ENCODE data around the gene CRYL1.

CRYL1 gene

GRCh38 chr13:20553311-20553710, 27.7 kb upstream of the CRYL1 start:
- no peak overlapping the region for H3K4me3 ChIP-seq (ENCODE audit: low read depth, low read length)
- H2AFZ ChIP-seq = no peak overlapping the region
- no peak for TF ChIP-seq CTCF (IDR thresholded peaks at IDR 0.05)
- no peaks in the 10 kb centered on the region for H3K36me3 ChIP-seq (ENCODE audit: control insufficient read depth, insufficient read depth, low read length)
- no peaks in the 10 kb centered on the region for H3K27me3 ChIP-seq (ENCODE audit: control insufficient read depth, insufficient read depth, low read length)
- H3K79me2 ChIP-seq = no peaks in the 10 kb centered on the region
- no peaks in the 10 kb centered on the region for H3K9me3 ChIP-seq (ENCODE audit: control insufficient read depth, low read length)
- H3K27ac ChIP-seq = no peak overlapping the region
- no peak overlapping the region for H3K4me2 ChIP-seq (ENCODE audit: low read length)
- no peak overlapping the region for H3K9ac ChIP-seq
- H3K4me1 ChIP-seq = no peaks in the 10 kb centered on the region

GRCh38 chr13:20550799-20551198, 25.1 kb upstream of the CRYL1 start:
- Histone ChIP-seq H3K4me3 (ENCODE audit: low read depth, low read length) (no peak overlapping the region), H3K27ac (no peak overlapping the region), H3K4me2 (ENCODE audit: low read length) (no peak overlapping the region), H3K27me3 (ENCODE audit: control insufficient read depth, insufficient read depth, low read length) (no peaks in the 10 kb centered on the region), H3K9ac (no peak overlapping the region), H3K9me3 (ENCODE audit: control insufficient read depth, low read length) (no peaks in the 10 kb centered on the region), H3K4me1 (no peaks in the 10 kb centered on the region), H3K36me3 (ENCODE audit: control insufficient read depth, insufficient read depth, low read length) (no peaks in the 10 kb centered on the region), H3K79me2 (no peaks in the 10 kb centered on the region), H2AFZ (no peak overlapping the region)
- no peak for TF ChIP-seq CTCF (IDR thresholded peaks at IDR 0.05)

GRCh38 chr13:20547479-20547908, 21.8 kb upstream of the CRYL1 start:
- H3K9ac ChIP-seq = no peak overlapping the region
- H3K4me2 ChIP-seq (ENCODE audit: low read length) = no peak overlapping the region
- H3K36me3 ChIP-seq (ENCODE audit: control insufficient read depth, insufficient read depth, low read length) = no peaks in the 10 kb centered on the region
- H2AFZ ChIP-seq = no peak overlapping the region
- no peak overlapping the region for H3K27ac ChIP-seq
- no peaks in the 10 kb centered on the region for H3K27me3 ChIP-seq (ENCODE audit: control insufficient read depth, insufficient read depth, low read length)
- no peaks in the 10 kb centered on the region for H3K9me3 ChIP-seq (ENCODE audit: control insufficient read depth, low read length)
- no peak overlapping the region for H3K4me3 ChIP-seq (ENCODE audit: low read depth, low read length)
- no peak for TF ChIP-seq CTCF (IDR thresholded peaks at IDR 0.05)
- H3K4me1 ChIP-seq = no peaks in the 10 kb centered on the region
- H3K79me2 ChIP-seq = no peaks in the 10 kb centered on the region

- H3K36me3 ChIP-seq (ENCODE audit: control insufficient read depth, insufficient read depth, low read length) = no peaks in the 10 kb centered on the region
- no peaks in the 10 kb centered on the region for H3K4me1 ChIP-seq
- no peak overlapping the region for H3K4me3 ChIP-seq (ENCODE audit: low read depth, low read length)
- no peaks in the 10 kb centered on the region for H3K27me3 ChIP-seq (ENCODE audit: control insufficient read depth, insufficient read depth, low read length)
- no peak overlapping the region for H3K4me2 ChIP-seq (ENCODE audit: low read length)
- no peaks in the 10 kb centered on the region for H3K79me2 ChIP-seq
- no peak overlapping the region for H2AFZ ChIP-seq
- no peaks in the 10 kb centered on the region for H3K9me3 ChIP-seq (ENCODE audit: control insufficient read depth, low read length)
- TF ChIP-seq CTCF (IDR thresholded peaks at IDR 0.05) = no peak
- no peak overlapping the region for H3K27ac ChIP-seq
- no peak overlapping the region for H3K9ac ChIP-seq
These were observed 20.9 kb upstream of the CRYL1 start for GRCh38 chr13:20546556-20546955.

GRCh38 chr13:20544201-20544923, 18.7 kb upstream of the CRYL1 start:
- Histone ChIP-seq H3K27me3 (ENCODE audit: control insufficient read depth, insufficient read depth, low read length) (no peaks in the 10 kb centered on the region), H3K4me3 (ENCODE audit: low read depth, low read length) (no peak overlapping the region), H3K27ac (no peak overlapping the region), H3K9ac (no peak overlapping the region), H3K4me1 (no peaks in the 10 kb centered on the region), H3K79me2 (no peaks in the 10 kb centered on the region), H3K9me3 (ENCODE audit: control insufficient read depth, low read length) (no peaks in the 10 kb centered on the region), H3K36me3 (ENCODE audit: control insufficient read depth, insufficient read depth, low read length) (no peaks in the 10 kb centered on the region), H2AFZ (no peak overlapping the region), H3K4me2 (ENCODE audit: low read length) (no peak overlapping the region)
- TF ChIP-seq CTCF (IDR thresholded peaks at IDR 0.05) = no peak

Measured in parathyroid adenoma (tissue), 2 donors.